Measurements from ENCODE around the gene ANKRD63.
A peak's percentile ranks its signal among the peaks of the same experiment; 100 is the strongest.

The ANKRD63 gene

DNA sequence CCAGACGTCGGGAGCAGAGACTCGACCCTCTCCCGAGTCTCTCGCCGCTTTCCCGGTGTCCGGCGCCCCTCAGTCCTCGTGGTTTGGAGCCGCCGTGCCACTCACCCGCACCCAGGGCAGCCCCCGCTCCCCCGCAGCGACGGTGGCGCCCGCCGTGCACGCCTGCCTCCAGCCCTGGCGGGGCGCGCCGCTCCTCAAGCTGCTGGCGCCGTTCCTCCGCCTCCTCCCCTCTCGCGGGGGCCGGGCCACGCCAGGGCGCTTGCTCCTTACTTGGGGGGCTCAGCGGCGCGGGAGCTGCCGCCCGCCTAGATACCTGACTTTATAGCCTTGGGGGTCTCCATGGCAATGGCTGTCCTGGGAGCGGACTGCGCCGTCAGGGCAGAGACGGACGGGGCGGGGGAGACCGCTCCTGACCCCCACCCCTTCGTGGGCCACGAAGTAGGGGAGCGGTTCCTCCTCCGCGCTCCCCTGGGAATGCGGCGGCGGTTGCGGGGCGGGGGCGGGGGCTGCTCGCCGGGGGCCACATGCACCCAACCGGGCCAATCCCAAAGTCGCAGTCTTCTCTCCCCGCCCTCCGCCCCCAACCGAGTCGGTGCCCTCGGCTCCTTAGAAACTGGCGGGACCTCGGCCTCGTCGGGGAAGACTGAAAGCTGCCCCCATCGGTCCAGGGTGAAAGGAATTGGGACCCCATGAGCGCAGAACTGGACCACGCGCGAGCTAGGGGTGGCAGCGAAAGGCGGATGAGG lies at the start of gene ANKRD63:
TSS of gene ANKRD63 (minus strand) at position 196 of the 746 bp plus-strand sequence. CDS start 478 bp downstream, outside the sequence.
- DNase-seq (ENCODE audit: low spot score), result no peak

DNA sequence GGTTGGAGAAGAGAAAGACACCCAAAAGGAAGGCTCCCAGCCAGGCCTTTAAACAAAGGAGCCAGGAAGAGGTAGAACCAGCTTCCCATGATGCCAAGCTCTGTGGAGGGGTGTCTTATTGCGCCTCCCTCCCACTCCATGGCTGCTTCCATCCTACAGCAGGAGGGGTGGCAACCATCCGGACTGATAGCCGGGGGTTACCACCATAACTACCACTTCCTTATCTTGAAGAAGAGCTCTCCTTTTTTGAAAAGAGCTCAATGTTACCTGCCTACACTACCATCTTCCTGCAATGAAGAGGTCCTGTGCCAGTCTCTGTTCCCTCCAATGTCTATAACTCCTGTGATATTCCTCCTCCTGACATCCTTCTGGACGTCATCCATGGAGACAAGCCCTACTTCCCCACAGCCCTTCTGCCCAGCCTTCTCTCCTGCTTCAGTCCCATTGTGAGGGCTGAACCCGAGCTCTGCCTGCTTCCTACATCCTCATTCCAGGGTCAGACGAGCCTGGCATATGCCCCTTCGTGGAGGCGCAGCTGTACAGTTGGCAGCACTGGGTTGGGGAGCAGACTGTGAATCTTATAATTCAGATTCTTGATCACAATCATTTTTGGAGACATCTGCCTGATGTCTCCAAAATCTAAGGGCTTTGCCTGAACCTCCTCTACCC lies 49.4 kb upstream of the ANKRD63 start:
- no peak for DNase-seq (ENCODE audit: low spot score)

DNA sequence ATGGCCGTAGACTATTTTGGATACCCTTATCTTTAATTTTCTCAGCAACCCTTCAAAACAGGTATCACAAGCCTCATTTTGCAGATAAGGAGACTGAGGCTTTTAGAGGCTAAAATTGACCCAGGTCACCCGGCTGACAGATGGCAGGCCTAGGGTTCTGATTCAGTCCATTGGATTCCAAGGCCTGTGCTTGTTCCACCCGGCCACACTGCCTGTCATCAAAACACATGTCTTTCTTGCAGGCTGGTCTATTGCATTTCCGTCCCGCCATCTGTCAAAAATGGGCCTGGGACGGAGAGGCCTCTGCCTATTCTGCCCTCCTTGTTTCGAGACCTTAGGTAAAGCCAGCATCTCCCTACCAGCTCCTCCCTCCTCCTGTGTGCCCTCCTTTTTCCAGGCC lies 48.8 kb upstream of the ANKRD63 start:
- no peak for DNase-seq (ENCODE audit: low spot score)

DNA sequence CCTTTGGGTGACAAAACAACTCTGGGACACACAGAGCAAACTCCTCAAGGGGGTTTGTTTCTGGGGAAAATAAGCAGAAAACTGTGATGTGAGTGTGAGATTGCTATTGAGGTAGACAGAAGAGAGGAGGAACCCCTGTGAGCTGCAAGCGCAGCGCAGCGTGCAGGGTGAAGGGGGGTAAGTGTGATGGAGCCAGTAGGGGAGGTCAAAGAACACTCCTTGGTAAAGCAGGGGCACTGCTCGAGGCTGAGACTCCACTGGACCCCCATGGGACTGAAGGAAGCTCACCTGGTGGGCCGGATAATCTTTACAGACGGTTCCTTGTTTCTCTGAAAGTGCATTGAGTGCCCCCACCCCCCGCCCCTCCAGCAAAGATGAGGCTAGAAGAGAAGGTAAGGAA lies 48.2 kb upstream of the ANKRD63 start:
- DNase-seq (ENCODE audit: low spot score), result no peak

DNA sequence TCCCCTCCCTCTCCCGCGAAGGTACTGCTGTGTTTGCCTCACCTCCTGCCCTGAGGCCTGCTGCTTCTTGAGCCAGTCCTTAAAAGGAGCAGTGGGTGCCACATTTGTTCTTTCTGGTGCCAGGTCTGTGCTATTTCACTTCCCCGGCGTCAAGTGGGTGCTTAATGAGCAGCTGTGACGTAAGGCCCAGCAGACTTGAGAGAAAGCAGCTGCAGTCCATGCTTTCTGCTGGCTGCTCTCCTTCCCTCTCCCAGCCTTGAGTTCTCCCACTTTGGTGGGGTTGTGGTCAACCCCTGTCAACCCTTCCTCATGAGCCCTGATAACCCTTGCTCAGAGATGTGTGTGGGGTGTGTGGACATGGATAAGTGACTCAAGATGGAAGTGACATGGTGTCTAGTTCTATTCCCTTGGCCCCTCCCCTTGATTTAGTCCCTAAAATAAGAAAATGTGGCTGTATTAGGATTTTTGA lies 47.5 kb upstream of the ANKRD63 start:
- peak; percentile 74 for DNase-seq (ENCODE audit: low spot score)

GRCh38 chr15:40329804-40330203 lies 46.9 kb upstream of the ANKRD63 start:
- DNase-seq (ENCODE audit: low spot score), result no peak

DNA sequence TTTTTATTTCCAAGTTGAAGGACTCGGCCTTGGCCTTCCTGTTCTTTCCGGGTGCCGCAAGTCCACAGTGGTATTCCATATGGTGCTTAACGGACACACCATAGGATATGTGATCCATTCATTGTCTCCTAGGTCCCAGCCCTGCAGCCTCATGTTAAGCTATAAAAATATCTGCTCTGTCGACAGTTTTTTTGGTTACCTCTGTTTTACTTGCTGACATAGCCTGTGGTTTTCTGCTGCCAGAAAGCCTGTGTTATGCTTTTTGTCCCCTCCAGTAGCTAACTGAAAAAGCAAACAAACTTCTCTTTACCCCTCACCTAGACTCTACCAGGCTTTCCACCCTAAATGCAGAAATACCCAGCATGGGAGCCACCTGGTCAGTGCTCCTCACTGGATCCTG lies 45.9 kb upstream of the ANKRD63 start:
- DNase-seq (ENCODE audit: low spot score), result no peak

- no peak for DNase-seq (ENCODE audit: low spot score)
Measured at GRCh38 chr15:40328176-40328575, 45.3 kb upstream of the ANKRD63 start.

- no peak for DNase-seq (ENCODE audit: low spot score)
Measured at GRCh38 chr15:40327457-40327856, 44.6 kb upstream of the ANKRD63 start.

- DNase-seq (ENCODE audit: low spot score), result no peak
Measured at GRCh38 chr15:40325700-40326099, 42.8 kb upstream of the ANKRD63 start.

GRCh38 chr15:40325188-40325587 lies 42.3 kb upstream of the ANKRD63 start:
- no peak for DNase-seq (ENCODE audit: low spot score)

DNA sequence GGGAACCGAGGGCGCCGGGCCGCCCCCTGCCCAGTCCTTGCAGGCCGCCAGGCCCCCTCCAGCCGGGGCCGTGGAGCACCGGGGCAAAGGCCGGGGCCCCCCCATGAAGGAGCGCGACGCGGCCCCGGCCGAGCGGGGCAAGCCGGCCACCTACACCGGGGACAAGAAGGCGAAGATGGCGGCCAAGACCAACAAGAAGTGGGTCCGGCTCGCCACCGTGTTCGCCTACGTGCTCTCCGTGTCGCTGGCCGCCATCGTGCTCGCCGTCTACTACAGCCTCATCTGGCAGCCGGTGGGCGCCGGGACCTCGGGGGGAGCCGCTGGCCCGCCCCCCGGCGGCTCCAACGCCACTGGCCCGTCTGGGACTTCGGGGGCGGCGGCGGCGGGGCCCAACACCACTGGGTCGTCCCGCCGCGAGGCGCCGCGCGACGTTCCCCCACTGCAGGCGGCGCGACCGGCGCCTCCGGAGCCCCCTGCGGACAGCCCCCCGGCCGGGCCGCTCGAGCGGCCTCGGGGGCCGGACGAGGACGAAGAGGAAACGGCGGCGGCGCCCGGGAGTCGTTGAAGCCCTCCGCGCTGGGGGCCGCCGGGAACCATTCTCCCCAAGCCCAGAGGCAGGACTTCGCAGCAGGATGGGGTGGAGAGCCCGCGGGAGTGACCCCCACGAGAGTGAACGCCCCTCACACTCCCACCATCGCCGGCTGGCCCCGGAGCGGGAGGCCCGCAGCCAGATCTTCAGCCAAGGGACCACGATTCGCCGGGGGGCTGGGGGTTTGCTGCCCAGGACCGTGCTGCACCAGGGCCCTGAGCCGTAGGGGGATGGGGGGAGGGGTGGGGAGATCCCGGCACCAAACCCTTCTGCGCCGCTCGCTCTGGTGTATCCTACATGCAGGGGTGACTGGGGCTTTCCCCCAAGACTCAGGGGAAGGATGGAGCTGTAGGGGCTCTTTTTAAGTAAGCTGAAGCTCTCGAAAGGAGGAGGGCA lies 41.4 kb upstream of the ANKRD63 start:
- DNase-seq (ENCODE audit: low spot score), result no peak

DNA sequence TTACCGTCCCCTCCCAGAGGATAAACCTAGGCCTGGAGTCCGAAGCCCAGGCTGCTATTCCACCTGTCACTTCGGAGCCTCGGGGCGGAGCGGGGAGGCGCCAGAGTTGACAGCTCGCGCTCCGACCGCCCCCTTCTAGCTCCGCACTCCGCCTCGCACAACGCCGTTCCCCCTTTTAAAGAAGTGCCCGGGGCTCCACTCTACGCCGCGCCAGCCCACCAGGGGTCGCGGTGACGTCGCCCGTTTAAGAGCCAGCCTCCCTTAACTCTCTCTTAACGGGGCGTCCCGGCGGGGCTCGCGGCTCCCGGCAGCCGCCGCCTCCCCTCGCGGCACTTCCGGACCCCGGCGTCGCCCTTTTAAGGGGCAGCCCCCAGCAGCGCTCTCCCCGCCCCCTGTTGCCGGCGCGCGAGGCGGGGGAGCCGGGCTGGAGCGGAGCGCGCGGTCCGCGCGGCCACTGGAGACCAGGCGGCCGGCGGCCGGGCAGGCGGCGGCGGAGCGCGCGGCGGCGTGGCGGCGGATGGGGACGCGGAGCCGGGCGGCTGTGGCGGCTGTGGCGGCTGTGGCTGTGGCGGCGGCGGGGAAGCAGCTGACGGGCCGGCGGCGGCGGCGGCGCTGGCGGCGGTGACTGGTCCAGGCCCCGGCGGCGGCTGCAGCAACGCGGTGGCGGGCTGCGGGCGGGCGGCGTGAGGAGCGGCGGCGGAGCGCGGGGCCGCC lies 40.5 kb upstream of the ANKRD63 start, which contains the start of gene INAFM2:
TSS of gene INAFM2 (plus strand) at position 454 of the 714 bp plus-strand sequence. CDS start 364 bp downstream, outside the sequence.
- peak; percentile 91 for DNase-seq (ENCODE audit: low spot score)

DNA sequence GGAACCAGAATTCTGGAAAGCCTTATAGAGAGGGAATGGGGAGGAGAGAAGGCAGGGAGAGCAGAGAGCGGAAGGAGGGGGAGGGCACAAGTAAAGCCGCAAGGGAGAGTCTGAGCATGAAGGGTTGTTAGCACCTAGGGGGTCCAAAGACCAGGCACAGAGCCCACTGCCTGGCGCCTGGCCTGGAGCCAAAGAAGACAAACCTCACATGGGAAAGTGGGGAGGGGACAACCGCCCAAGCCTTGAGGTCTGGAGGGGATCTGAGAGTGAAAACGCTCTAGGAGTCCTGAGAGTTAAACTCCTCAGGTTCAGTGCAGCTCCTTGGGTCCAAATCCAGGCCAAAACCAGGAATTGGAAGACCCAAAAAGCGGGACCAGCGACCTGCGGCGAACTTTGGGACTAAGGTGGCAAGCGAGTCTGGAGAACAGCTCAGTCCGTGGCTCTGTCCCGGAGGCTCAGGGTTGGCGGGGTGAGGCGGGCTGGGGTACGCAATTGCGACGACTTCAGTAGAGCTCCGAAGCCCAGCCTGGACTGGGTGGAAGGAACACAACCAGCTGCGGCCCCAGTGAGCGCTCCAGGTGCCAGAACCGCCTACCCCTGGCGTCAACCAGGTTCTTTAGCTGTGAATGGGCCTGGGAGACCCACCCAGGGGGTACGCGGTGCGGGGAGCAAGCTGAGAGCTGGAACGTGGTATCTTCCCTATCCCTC lies 39.8 kb upstream of the ANKRD63 start:
- DNase-seq (ENCODE audit: low spot score), result no peak

DNA sequence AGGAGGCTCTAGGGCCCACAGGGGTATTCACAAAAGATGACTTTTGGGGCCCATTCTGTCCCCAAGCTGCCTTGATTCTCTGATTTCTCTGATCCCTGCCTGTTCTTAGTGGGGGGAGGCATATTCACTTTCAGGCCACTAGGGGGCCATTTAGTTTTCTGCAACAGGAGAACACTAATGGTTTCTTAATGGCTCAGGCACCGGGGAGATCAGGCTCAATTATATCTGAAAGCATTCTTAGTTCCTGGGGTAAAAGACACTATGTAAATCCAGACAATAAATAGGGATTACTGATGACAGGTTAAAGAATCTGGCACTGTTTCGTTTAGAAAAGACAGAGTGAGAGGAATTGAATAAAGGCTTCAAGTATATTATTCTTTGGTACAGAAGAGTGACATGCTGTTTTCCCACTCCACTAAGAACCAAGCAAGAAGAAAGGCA lies 38.1 kb upstream of the ANKRD63 start:
- DNase-seq (ENCODE audit: low spot score), result peak; percentile 77

- DNase-seq (ENCODE audit: low spot score), result no peak
Measured at GRCh38 chr15:40320409-40320808, 37.5 kb upstream of the ANKRD63 start.

- no peak for DNase-seq (ENCODE audit: low spot score)
Measured at GRCh38 chr15:40317580-40317979, 34.7 kb upstream of the ANKRD63 start.

GRCh38 chr15:40316931-40317330 lies 34.1 kb upstream of the ANKRD63 start:
- DNase-seq (ENCODE audit: low spot score), result no peak

- no peak for DNase-seq (ENCODE audit: low spot score)
Measured at GRCh38 chr15:40314723-40315276, 31.9 kb upstream of the ANKRD63 start.

Measured in Ammon's horn (tissue), 1 donor.